ENCODE measurements around the gene CDH22. TPM values are rescaled to one million over a fixed set of nuclear protein-coding genes. Genes with fewer than 3 reads are reported as not detected.

CDH22 gene
- total and polyA plus RNA-seq, 2 experiments from 2014 or later, result 0.08 to 0.10 TPM

DNA sequence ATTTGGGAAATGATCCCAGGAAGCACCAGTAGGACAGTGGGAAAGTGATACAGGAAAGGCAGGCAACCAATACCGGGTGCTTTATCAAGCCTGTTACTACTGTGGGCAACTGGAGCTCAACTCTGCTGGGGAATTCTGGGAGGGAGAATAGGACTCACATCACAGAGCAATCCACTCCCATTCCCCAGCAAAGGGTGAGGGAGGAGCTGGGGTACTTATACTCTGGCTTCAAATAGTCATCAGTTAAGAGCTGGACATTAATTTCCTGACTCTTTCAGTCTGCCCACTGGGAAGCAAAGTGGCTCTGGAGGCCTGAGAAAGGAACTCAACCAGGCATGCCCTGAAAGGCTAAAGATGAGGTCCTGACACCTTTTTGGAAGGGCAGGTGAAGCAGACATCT, 17.5 kb upstream of the CDH22 start (continued):
- TF ChIP-seq, protein P1, sequence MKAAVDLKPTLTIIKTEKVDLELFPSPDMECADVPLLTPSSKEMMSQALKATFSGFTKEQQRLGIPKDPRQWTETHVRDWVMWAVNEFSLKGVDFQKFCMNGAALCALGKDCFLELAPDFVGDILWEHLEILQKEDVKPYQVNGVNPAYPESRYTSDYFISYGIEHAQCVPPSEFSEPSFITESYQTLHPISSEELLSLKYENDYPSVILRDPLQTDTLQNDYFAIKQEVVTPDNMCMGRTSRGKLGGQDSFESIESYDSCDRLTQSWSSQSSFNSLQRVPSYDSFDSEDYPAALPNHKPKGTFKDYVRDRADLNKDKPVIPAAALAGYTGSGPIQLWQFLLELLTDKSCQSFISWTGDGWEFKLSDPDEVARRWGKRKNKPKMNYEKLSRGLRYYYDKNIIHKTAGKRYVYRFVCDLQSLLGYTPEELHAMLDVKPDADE (IDR thresholded peaks at IDR 0.05), result no peak

DNA sequence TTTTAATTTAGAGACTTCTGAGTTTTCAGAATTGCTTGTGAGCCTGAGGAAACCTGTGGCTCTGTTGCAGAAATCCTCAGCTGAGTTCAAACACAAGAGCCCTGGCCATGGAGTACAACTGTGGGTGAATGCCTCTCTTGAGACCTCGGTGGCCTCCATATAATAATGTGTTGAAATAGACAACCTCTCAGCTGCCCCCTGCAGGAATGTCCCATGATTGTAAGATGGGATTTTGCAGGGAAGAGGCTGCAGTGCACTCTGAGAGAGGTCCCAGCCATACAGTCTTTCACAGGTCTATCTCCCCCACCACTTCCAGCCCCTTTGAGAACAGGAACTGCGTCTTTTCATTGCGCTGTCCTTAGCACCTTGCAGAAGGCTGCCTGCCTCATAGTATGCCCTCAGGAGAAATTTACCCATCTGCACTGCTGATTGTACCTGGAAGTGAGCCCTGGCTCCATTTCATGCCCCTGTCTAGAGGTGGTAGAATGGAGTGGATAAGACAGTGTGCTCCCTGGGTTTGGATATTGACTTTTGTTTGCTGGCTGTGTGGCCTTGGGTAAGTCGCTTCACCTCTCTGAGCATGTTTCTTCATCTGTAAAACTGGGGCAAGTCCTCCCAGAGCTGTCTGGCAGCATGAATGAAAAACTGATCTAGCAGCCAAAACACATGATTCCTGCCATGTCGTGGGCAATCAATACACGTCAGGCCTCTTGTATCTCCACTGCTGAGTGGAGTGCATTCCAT, 16.8 kb upstream of the CDH22 start:
- Mint-ChIP-seq H3K4me1 (peaks cover 12% of the 10 kb centered on the region), H3K27ac (no peak overlapping the region), H3K9me3 (no peaks in the 10 kb centered on the region), H3K27me3 (ENCODE audit: insufficient read depth, low read depth, poor library complexity) (peaks cover 3% of the 10 kb centered on the region), H3K36me3 (ENCODE audit: low read depth) (no peaks in the 10 kb centered on the region), H3K4me3 (no peak overlapping the region)
- no peaks in the 10 kb centered on the region for H3K79me2 ChIP-seq (replicated peaks; ENCODE audit: insufficient read depth)
- no peak overlapping the region for H3K4me2 ChIP-seq
- H3F3A ChIP-seq (replicated peaks; ENCODE audit: low read depth), result no peaks in the 10 kb centered on the region
- no peaks in the 10 kb centered on the region for H3K27me3 ChIP-seq (ENCODE audit: insufficient read depth)
- no peaks in the 10 kb centered on the region for H3K36me3 ChIP-seq (ENCODE audit: insufficient read depth)
- TF ChIP-seq ZNF114 (CRISPR knock-in tag; IDR thresholded peaks at IDR 0.05), result no peak
- TF ChIP-seq, protein P1 (IDR thresholded peaks at IDR 0.05), result no peak
- TF ChIP-seq, protein P2, sequence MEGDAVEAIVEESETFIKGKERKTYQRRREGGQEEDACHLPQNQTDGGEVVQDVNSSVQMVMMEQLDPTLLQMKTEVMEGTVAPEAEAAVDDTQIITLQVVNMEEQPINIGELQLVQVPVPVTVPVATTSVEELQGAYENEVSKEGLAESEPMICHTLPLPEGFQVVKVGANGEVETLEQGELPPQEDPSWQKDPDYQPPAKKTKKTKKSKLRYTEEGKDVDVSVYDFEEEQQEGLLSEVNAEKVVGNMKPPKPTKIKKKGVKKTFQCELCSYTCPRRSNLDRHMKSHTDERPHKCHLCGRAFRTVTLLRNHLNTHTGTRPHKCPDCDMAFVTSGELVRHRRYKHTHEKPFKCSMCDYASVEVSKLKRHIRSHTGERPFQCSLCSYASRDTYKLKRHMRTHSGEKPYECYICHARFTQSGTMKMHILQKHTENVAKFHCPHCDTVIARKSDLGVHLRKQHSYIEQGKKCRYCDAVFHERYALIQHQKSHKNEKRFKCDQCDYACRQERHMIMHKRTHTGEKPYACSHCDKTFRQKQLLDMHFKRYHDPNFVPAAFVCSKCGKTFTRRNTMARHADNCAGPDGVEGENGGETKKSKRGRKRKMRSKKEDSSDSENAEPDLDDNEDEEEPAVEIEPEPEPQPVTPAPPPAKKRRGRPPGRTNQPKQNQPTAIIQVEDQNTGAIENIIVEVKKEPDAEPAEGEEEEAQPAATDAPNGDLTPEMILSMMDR (conservative IDR thresholded peaks at IDR 0.05; ENCODE audit: low read depth in 2 of 2), result peak; percentile 51 to 61
- no peak overlapping the region for H3K4me3 ChIP-seq
- no peaks in the 10 kb centered on the region for H4K20me1 ChIP-seq (replicated peaks; ENCODE audit: insufficient read depth)
- no peaks in the 10 kb centered on the region; the same call in 1 of the 2 replicates for H3K4me1 ChIP-seq (ENCODE audit: insufficient read depth)
- ATAC-seq (peak; percentile 81), DNase-seq (ENCODE audit: low spot score) (peak; percentile 76)
- H2AFZ ChIP-seq, result no peak overlapping the region
- no peaks in the 10 kb centered on the region for H3K9me2 ChIP-seq (ENCODE audit: insufficient read depth)
- H3K27ac ChIP-seq (ENCODE audit: low read depth), result no peak overlapping the region

DNA sequence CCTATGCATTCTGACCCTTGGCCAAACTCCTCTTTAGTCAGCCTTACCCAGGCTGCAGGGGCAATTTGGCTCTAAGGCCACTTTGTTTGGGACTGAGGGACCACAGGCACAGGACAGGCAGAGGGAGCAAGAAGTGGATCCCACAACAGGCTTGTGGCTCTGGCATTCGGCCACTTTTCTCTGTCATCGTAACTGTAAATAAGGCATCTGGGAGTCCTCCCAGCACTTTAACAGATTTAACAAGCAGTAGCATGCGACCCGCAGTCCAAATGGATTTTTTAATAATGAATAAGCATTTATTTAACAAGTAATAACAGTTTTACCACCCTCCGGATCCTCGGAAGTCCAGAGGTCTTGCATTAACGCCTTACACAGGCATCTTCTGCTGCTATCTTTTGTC, 16.1 kb upstream of the CDH22 start:
- peaks cover 3% of the 10 kb centered on the region for H3K27me3 Mint-ChIP-seq (ENCODE audit: insufficient read depth, low read depth, poor library complexity)
- Histone ChIP-seq H3K27ac (ENCODE audit: low read depth) (no peak overlapping the region), H4K20me1 (replicated peaks; ENCODE audit: insufficient read depth) (no peaks in the 10 kb centered on the region), H3K4me2 (no peak overlapping the region), H3F3A (replicated peaks; ENCODE audit: low read depth) (no peaks in the 10 kb centered on the region), H3K4me3 (no peak overlapping the region), H3K27me3 (ENCODE audit: insufficient read depth) (no peaks in the 10 kb centered on the region), H3K9me2 (ENCODE audit: insufficient read depth) (no peaks in the 10 kb centered on the region), H3K36me3 (ENCODE audit: insufficient read depth) (no peaks in the 10 kb centered on the region), H3K4me1 (ENCODE audit: insufficient read depth) (no peaks in the 10 kb centered on the region; the same call in 1 of the 2 replicates), H3K79me2 (replicated peaks; ENCODE audit: insufficient read depth) (no peaks in the 10 kb centered on the region), H2AFZ (no peak overlapping the region)
- H3K4me3 Mint-ChIP-seq, result no peak overlapping the region
- H3K36me3 Mint-ChIP-seq (ENCODE audit: low read depth), result no peaks in the 10 kb centered on the region
- no peaks in the 10 kb centered on the region for H3K9me3 Mint-ChIP-seq
- peaks cover 7% of the 10 kb centered on the region for H3K4me1 Mint-ChIP-seq
- no peak overlapping the region for H3K27ac Mint-ChIP-seq
- DNase-seq (ENCODE audit: low spot score), result no peak
- ATAC-seq, result no peak
- TF ChIP-seq CREB1 (CRISPR knock-in tag; IDR thresholded peaks at IDR 0.05; ENCODE audit: low read depth), result no peak
- TF ChIP-seq, protein P3, sequence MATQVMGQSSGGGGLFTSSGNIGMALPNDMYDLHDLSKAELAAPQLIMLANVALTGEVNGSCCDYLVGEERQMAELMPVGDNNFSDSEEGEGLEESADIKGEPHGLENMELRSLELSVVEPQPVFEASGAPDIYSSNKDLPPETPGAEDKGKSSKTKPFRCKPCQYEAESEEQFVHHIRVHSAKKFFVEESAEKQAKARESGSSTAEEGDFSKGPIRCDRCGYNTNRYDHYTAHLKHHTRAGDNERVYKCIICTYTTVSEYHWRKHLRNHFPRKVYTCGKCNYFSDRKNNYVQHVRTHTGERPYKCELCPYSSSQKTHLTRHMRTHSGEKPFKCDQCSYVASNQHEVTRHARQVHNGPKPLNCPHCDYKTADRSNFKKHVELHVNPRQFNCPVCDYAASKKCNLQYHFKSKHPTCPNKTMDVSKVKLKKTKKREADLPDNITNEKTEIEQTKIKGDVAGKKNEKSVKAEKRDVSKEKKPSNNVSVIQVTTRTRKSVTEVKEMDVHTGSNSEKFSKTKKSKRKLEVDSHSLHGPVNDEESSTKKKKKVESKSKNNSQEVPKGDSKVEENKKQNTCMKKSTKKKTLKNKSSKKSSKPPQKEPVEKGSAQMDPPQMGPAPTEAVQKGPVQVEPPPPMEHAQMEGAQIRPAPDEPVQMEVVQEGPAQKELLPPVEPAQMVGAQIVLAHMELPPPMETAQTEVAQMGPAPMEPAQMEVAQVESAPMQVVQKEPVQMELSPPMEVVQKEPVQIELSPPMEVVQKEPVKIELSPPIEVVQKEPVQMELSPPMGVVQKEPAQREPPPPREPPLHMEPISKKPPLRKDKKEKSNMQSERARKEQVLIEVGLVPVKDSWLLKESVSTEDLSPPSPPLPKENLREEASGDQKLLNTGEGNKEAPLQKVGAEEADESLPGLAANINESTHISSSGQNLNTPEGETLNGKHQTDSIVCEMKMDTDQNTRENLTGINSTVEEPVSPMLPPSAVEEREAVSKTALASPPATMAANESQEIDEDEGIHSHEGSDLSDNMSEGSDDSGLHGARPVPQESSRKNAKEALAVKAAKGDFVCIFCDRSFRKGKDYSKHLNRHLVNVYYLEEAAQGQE (IDR thresholded peaks at IDR 0.05; ENCODE audit: unreplicated experiment), result no peak
- TF ChIP-seq, protein P1 (IDR thresholded peaks at IDR 0.05), result no peak
- no peak for TF ChIP-seq ZNF114 (CRISPR knock-in tag; IDR thresholded peaks at IDR 0.05)
- TF ChIP-seq, protein P2 (conservative IDR thresholded peaks at IDR 0.05; ENCODE audit: low read depth in 2 of 2), result no peak
- no peak for TF ChIP-seq STAT1 (IDR thresholded peaks at IDR 0.05; ENCODE audit: unreplicated experiment)
- no peak for TF ChIP-seq JUNB (IDR thresholded peaks at IDR 0.05; ENCODE audit: unreplicated experiment)
- no peak for TF ChIP-seq NANOG (IDR thresholded peaks at IDR 0.05; ENCODE audit: borderline replicate concordance)
- no peak for TF ChIP-seq EZH2phosphoT487 (IDR thresholded peaks at IDR 0.05; ENCODE audit: unreplicated experiment)
- no peak for TF ChIP-seq ZNF331 (CRISPR knock-in tag; IDR thresholded peaks at IDR 0.05; ENCODE audit: low read depth)

All from GM23338 (cell line).